Prostate gland (tissue), 2 donors: ENCODE measurements around the gene RUNX2.

Experiments used
- POLR2A ChIP-seq: fragments of 450-650 bp; IDR thresholded peaks from one replicate; pipeline ENCODE4 v1.6.1; 2016; ENCODE audit warnings: antibody characterized with exemption, mild to moderate bottlenecking
- POLR2AphosphoS5 ChIP-seq: sonication (generic); formaldehyde crosslinking; IDR thresholded peaks from one replicate; pipeline ENCODE4 v1.6.1; 2017; ENCODE audit warnings: antibody characterized with exemption
- TF ChIP-seq, protein P1 (sequence below), 4 experiments: fragments of 200-600 bp in 2 of 4; fragments of 450-650 bp in 2 of 4; sonication (generic) in 2 of 4; IDR thresholded peaks; 1 replicate in 3 of 4; 2 replicates in 1 of 4; pipeline ENCODE4 v1.5.1; 2016 to 2019; ENCODE audit warnings: antibody characterized with exemption in 4 of 4, mild to moderate bottlenecking in 2 of 4, moderate library complexity in 2 of 4

DNA sequence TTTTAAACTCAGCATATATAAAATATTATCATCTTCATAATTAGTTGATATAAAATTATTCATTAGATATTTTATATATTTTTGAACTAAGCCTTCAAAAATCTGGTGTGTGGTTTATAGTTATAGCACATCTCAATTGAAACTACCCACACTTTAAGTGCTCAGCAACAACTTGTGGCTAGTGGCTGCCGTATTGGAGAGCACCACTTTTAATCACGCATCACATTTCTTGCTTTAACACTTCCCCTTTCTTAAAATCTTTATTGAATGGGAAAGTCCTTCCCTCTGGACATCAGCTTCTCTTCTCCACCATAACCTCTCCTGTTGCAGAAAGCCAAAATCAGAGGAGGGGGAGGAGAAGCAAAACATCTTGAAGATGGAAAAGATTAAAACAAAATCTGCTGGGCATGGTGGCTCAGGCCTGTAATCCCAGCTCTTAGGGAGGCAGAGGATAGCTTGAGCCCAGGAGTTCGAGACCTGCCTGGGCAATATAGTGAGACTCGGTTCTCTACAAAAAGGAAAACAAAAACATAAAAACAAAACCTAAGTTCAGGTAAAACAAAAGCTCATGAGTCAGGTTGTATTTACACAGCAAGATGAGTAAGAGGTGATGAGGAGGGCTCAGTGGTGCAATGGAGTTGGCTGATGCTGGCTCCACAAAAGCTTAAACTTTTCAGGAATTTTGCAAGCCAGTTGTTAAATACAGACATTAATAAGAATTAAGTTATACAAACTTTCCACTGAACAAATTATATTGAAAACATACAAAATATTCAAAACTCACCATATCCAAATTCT is 286.6 kb downstream of the RUNX2 start:
- TF ChIP-seq, protein P1, sequence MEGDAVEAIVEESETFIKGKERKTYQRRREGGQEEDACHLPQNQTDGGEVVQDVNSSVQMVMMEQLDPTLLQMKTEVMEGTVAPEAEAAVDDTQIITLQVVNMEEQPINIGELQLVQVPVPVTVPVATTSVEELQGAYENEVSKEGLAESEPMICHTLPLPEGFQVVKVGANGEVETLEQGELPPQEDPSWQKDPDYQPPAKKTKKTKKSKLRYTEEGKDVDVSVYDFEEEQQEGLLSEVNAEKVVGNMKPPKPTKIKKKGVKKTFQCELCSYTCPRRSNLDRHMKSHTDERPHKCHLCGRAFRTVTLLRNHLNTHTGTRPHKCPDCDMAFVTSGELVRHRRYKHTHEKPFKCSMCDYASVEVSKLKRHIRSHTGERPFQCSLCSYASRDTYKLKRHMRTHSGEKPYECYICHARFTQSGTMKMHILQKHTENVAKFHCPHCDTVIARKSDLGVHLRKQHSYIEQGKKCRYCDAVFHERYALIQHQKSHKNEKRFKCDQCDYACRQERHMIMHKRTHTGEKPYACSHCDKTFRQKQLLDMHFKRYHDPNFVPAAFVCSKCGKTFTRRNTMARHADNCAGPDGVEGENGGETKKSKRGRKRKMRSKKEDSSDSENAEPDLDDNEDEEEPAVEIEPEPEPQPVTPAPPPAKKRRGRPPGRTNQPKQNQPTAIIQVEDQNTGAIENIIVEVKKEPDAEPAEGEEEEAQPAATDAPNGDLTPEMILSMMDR (IDR thresholded peaks at IDR 0.05), result no peak
- TF ChIP-seq POLR2AphosphoS5 (no peak), POLR2A (no peak)
